Liver (tissue), 3 donors: ENCODE results near the gene KRTAP5-11.
"Not testable (repeated sequence)": the region's sequence is repeated elsewhere in the genome, so short reads cannot be mapped to it uniquely, and the experiment has no call there.

Experiments used
- ATF3 ChIP-seq: IDR thresholded peaks from 2 replicates; pipeline ENCODE4 v1.6.1; 2016; ENCODE audit warnings: antibody characterized with exemption
- CTCF ChIP-seq: fragments of 150-350 bp; IDR thresholded peaks from 2 replicates; pipeline ENCODE4 v1.5.1; 2017; ENCODE audit warnings: improper control_type of control experiment, low read depth, low read length; ENCODE audit not compliant: missing input control
- MAX ChIP-seq: IDR thresholded peaks from 2 replicates; pipeline ENCODE4 v1.6.1; 2016; ENCODE audit warnings: antibody characterized with exemption
- TAF1 ChIP-seq: conservative IDR thresholded peaks from 2 replicates; pipeline ENCODE4 v1.6.1; 2016; ENCODE audit warnings: antibody characterized with exemption, mild to moderate bottlenecking
- ZBTB33 ChIP-seq: IDR thresholded peaks from 2 replicates; pipeline ENCODE4 v1.6.1; 2016; ENCODE audit warnings: antibody characterized with exemption
- donor health status: healthy.
- donor health status: healthy.

DNA sequence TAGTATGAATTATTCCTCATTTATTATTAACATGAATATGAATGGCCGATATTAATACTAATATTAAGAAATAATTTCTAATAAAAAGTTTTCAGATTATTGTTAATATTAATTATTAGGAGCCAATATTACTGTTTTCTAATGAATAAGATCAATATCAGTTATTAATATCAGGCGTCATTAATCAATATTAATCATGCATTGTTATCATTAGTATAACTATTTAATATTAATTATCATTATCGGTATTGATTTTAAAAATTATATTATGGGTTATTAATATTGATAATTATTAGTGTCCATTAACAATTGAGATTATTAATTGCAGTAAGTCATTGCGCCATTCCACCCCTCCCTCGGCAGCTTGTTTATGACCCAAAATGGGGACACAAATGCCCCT lies 3.0 kb upstream of the KRTAP5-11 start:
- TF ChIP-seq CTCF, MAX, TAF1, ZBTB33, ATF3: not testable (repeated sequence)
